GM10847 (cell line): ENCODE measurements around the gene CLTC.

Experiments
- POLR2A ChIP-seq: IDR thresholded peaks from 2 replicates; pipeline ENCODE4 v1.6.1; 2011; ENCODE audit not compliant: insufficient read length; ENCODE audit errors: extremely low read depth

The CLTC gene

DNA sequence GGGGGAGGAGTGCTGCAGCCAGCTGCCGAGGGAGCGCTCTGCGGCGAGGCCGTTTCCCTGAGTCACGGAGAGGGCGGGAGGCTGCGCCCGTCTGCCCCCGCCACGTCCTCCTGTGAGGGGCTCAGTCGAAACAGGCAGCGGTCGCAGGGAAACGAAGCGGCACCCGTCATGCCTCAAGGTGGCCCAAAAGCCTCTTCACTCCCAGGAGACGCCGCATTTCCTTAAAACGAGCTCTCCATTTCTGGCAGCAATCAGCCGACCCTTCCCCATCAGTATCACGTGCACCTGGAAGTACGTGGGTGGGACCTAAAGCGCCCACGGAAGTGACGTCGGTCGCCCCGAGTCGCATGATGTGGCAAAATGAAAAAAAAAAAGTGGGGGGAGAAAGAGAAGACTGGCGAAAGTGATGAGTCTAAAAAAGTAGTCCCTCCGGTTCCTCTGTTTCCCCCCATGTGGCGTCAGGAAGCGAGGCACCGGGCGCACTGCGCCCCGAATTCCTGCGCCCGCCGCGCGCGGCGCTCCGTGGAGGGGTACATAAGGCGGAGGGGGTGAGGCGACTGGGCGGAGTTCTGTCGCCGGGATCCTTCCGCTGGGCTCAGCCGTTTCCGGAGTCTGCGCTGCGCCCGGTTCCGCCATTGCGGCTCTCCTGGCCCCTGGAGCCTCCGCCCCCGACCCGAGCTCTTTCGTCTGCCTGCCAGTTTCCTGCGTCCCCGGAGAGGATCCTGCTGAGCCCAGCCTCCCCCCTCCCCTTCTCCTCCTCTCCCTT lies at the start of gene CLTC:
CLTC (plus strand) TSS at position 598 of the 766 bp plus-strand sequence. CDS start 237 bp downstream, outside the sequence.
- peak; percentile 78 for TF ChIP-seq POLR2A

- no peak for TF ChIP-seq POLR2A
These were observed 47.3 kb upstream of the CLTC start for GRCh38 chr17:59572301-59572924.

DNA sequence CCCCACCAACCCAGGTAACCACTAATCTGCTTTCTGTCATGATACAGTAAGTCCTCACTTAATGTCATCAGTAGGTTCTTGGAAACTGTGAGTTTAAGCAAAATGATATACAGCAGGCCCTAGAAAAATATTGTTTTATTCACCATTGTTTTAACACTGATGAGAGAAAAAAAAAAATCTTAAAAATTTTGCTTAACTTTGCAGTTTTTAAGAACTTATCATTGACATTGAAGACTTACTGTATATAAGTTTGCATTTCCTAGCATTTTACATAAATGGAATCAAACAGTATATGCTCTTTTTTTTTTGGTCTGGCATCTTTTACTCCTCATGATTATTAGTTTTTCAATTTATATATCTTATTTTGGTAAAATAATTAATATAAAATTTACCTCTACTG lies 19.5 kb upstream of the CLTC start:
- no peak for TF ChIP-seq POLR2A

- TF ChIP-seq POLR2A = no peak
These were observed 18.6 kb upstream of the CLTC start for GRCh38 chr17:59601130-59601529.

DNA sequence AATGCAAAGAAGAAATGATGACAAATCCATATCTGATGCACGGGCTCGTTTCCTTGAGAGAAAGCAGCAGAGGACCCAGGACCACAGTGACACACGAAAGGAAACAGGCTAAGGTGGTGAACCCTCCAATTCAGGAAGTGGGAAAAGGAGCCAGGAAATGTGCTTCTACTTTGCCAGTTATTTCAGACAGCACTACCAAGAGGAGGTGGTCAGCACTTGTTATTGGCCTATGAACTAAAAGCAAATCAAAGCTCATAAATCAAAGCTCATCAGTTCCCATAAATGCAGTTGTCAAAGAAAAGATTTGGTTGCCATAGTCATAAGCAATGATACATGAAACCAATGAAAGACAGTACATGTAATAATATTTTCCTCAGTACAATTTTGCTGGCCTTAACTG lies 12.6 kb upstream of the CLTC start:
- TF ChIP-seq POLR2A = no peak

- TF ChIP-seq POLR2A = no peak
These were observed 11.8 kb upstream of the CLTC start for GRCh38 chr17:59607817-59608403.

DNA sequence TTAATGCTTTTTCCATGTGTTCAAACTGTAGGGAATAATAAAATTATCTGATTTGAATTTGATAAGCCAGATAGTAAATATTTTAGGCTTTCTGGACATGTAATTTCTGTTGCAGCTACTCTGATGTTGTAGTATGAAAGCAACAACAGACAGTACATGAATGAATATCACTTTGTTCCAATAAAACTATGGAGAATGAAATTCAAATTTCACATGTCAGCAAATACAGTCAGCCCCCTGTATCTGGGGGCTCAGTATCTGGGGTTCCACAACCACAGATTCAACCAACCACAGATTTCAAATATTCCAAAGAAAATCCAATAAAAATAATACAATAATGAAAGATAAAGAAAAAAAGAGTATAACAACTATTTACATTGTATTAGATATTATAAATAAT lies 8.2 kb upstream of the CLTC start:
- TF ChIP-seq POLR2A = no peak

DNA sequence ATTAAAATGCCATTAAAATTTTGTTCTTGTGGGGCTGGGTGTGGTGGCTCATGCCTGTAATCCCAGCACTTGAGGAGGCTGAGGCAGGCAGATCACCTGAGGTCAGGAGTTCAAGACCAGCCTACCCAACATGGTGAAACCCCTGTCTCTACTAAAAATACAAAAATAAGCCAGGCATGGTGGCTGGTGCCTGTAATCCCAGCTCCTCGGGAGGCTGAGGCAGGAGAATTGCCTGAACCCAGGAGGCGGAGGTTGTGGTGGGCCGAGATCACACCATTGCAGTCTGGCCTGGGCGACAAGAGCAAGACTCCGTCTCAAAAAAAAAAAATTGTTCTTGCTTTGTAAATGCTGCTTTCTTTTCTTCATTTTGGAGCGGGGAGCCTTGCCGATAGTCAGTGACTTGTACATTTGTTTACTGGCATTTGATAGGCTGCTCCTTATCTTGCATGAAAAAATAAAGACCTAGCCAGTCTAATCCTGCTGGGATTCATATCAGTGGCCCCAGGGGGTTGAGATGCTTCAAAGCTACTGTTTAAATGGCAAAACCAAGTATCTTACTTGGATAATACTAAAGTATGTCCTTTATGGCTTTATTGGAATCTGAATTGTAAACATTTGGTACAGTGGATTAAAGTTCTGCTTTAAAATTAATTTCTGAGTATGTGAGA lies 3.3 kb upstream of the CLTC start:
- no peak for TF ChIP-seq POLR2A

GRCh38 chr17:59617156-59617732 lies 2.5 kb upstream of the CLTC start:
- no peak for TF ChIP-seq POLR2A

DNA sequence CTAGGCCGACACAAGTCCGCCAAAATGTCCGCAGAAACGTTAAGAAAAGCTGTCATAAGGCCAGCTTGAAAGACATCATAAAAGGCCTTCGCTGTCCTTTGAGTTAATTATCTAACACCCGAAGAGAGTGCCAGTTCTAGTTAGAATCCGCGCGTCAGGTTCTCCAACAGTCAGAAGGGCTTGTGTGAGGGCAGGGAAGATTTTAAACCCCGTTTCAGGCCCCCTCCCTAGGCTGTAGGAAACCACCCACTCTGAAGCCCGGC lies 729 bp upstream of the CLTC start:
- no peak for TF ChIP-seq POLR2A

GRCh38 chr17:59620064-59620359 lies 317 bp downstream of the CLTC start:
- no peak for TF ChIP-seq POLR2A

DNA sequence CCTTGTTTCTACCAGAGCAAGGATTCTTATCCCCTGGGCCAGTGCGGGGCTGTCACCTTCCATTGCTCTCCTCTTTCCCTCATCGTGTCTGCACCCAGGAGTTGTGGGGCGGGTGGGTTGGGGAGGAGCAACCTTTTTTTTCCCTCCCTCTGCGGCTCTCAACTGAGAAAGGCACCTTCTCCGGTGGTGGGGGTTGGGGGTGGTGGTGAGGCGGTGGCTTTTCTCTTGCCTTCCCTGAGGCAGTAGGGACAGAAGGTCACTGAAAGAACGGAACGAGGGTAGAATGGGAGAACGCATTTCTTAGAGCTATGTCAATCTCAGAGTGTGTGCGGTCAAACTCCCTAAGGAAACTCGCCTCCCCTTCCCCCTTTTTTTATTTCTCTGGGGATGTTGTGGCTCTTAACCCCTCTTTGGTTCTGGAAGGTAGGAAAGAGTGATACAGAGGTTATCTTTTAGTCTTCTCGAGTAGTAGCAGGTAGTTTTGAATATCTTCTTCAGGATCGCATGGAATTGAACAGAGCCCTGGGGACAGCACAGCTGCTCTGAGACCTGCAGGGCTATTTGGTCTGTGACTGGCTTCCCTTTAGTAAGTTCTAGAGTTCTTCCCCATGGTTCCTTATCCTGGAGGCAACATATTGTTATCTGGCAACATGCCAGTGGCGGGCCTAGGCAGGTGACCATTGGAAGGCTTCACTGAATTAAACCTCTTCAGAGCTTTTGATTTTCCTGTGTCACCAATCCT lies 994 bp downstream of the CLTC start:
- TF ChIP-seq POLR2A = no peak

DNA sequence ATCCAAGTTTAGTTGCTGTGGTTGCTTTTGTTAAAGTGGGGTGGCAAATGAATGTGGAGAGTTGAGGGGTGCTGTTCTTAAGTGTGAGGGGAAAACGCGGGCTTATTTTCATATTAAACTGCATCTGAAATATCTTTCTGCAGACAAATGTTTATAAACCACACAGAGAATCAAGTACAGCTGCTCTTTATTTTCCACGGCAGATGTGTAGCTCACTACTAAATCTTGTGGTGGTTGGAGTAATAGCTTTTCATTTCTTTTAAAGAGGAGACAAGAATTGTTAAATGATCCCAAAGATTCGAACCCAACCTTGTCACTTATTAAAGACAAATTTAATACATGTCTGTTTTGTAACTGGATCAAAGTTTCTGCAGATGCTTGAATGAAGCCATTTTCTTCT lies 2.1 kb downstream of the CLTC start:
- no peak for TF ChIP-seq POLR2A

DNA sequence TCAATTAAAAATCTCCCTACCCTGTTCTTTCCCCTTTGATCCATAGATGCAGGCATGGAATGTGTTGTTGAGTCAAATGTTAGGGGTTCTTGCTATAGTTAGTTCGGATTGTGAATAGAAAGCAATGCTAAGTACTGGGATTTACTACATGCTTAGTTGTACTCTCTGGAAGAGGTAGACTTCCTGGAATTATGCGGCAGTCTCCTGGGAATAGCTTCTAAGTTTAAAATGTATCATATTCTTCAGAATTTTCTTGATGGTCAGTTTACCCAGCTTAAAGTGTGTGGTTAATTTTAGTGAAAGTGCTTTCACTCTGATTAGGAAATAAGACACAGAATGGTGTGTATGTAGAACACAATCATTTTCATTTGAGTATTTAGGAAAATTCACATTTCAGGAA lies 3.5 kb downstream of the CLTC start:
- TF ChIP-seq POLR2A = no peak

DNA sequence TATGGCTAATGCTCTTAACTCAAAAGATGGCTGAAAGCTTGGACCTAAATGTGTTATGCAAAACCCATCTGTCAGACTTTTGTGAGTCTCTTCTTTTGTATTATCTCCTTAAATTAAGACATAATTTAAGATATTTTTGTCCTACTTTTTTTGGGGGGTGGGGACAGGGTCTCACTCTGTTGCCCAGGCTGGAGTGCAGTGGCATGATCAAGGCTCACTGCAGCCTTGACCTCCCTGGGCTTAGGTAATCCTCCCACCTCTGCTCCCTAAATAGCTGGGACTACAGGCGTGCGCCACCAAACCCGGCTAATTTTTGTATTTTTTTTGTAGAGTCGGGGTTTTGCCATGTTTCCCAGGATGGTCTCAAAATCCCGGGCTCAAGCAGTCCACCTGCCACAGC lies 7.1 kb downstream of the CLTC start:
- no peak for TF ChIP-seq POLR2A

DNA sequence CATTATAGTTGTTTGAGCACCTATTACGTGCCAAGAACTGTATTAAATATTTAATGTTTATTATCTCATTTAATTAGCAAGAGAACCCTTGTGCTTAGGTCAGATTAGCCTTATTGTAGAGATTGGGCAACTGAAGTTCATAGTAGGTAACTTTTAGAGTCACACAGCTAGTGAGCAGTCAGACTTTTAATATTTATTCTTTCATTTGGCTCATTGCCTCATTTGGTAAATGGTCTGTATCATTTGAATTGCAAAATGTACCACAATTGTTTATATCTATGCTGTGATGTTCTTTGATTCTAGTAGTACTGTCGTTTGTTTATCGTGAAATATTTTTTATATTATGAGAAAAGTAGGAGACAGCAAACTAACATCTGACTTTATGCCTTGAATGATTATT lies 7.6 kb downstream of the CLTC start:
- no peak for TF ChIP-seq POLR2A

GRCh38 chr17:59627770-59628171 lies 8.1 kb downstream of the CLTC start:
- no peak for TF ChIP-seq POLR2A
